ENCODE measurements around the gene CDC45.
"Not testable (repeated sequence)": the region's sequence is repeated elsewhere in the genome, so short reads cannot be mapped to it uniquely, and the experiment has no call there.

Gene CDC45

DNA sequence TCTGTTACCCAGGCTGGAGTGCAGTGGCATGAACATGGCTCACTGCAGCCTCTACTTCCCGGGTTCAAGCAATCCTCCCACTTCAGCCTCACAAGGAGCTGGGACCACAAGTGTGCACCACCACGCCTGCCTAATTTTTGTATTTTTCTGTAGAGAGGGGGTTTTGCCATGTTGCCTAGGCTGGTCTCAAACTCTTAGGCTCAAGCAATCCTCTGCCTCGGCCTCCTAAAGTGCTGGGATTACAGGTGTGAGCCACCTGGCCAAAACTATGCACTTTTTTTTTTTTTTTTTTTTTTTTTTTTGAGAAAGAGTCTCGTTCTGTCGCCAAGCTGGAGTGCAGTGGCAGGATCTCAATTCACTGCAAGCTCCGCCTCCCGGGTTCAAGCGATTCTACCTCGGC is 56.8 kb downstream of the CDC45 start:
- no peak for DNase-seq

DNA sequence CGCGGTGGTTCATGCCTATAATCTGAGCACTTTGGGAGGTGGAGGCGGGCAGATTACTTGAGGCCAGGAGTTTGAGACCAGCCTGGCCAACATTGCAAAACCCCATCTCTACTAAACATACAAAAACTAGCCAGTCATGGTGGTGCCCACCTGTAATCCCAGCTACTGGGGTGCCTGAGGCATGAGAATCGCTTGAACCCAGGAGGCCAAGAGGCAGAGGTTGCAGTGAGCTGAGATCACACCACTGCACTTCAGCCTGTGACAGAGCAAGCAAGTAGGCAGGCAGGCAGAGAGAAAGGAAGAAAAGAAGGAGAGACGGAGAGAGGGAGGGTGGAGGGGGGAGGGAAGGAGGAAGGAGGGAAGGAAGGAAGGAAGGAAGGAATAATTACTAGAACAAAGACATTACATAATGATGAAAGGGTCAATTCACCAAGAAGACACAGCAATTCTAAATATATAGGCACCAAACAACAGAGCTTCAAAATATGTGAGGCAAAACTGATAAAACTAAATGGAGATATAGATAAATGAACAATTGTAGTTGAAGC is 58.3 kb downstream of the CDC45 start:
- DNase-seq = no peak

DNA sequence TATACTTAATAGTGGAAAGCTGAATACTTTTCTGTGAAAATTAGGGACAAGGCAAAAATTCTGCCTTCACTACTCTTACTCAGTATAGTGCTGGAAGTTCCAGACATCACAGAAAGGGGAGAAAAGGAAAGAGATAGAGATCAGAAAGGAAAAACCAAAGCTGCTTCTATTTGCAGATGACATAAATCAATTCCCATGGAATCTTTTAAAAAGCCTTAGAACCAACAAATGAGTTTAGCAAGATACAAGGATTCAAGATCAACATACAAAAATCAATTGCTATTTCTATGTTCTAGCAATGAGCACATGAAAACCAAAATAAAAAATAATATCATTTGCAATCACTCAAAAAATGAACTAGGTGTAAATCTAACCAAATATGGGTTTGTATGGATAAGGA is 60.7 kb downstream of the CDC45 start:
- DNase-seq = no peak

DNA sequence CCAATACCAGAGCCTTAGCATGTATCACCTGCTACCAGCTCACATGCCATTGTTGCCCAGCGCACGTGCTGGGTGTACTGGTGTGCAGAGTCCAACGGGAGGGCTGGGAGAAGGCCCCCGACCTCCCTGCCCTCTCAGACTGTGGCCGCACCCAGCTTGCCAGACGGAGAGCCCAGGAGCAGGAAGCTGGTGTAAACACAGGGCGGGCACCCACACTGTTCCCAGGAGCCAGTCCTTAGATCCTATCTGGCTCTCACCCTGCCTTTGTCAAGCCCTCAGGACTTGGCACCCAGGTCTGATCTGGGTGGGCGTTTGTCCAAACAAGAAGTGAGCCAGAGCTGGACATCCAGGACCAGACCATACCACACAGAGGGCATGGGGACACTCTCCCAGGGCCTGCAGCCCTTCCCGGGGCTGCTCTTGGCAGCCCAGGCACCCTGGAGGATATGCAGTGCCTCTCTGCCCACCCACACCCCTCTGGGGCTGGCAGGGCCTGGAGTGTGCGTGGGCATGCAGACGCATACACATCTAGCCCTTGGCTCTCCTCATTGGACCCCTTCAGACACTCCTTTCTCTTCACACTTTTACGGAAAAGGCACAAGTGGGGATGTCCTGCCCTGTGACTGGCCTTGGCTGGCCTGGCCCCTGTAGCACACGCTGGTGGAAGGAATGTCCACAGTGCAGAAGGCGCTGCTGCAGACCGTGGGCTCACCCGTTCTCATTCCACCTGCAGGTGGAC is 64.4 kb downstream of the CDC45 start:
- no peak for DNase-seq

DNA sequence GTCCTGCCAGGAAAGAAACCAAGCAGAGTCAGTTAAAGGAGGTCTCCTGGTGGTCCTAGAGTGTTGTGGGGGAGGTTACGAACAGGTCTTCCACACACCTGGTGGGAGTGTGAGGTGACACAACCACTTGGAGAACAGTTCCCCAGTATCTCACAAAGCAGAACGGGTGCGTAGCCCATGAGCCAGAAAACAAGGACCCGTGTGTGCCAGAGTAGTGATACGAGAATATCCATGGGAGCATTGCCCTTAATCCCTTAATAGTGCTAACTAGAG is 66.2 kb downstream of the CDC45 start:
- no peak for DNase-seq

DNA sequence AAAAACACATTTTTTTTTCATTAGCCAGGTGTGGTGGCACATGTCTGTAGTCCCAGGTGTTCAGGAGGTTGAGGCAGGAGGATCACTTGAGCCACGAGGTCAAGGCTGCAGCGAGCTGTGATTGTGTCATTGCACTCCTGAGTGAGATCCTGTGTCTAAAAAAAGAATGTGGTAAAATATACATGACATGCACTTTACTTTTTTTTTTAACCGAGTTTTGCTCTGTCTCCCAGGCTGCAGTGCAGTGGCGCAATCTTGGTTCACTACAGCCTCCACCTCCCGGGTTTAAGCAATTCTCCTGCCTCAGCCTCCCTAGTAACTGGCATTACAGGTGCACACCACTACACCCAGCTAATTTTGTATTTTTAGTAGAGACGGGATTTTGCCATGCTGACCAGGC is 67.0 kb downstream of the CDC45 start:
- no peak for DNase-seq

DNA sequence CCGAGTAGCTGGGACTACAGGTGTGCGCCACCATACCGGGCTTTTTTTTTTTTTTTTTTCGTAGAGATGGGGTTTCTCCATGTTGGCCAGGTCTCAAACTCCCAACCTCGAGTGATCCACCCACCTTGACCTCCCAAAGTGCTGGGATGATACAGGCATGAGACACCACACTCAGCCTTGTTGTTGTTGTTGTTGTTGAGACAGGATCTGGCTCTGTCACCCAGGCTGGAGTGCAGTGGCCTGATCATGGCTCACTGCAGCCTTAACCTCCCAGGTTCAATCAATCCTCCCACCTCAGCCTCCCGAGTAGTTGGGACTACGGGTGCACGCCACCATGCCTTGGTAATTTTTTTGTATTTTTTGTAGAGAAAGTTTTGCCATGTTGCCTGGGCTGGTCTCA is 67.9 kb downstream of the CDC45 start:
- no peak for DNase-seq

DNA sequence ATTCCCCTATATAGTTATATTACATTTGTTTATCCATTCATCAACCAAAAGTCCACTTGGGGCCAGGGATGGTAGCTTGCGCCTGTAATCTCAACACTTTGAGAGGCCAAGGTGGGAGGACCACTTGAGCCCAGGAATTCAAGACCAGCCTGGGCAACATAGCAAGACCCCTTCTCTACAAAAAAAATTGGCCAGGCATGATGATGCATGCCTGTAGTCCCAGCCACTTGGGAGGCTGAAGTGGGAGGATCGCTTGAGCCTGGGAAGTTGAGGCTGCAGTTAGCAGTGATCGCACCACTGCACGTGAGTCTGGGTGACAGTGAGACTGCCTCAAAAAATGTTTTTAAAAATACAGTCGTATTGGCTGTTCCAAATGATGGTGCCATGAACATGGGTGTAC is 68.7 kb downstream of the CDC45 start:
- not testable (repeated sequence) for DNase-seq

DNA sequence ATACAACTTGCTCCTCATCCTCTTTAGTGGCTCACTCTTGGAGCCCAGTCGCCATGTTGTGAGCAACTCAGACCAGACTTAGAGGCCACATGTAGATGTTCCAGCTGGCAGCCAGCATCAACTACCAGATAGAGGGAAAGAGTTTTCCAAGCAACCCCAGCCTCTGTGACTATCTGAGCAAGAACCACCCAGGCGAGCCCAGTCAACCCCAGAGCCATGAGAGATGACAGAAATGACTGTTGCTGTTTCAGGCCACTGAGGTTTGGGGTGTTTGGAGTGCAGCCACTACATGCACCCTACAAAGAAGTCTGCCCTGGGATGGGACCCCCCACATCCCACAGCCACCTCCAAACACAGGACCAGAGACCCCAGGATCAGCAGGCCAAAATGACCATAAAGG is 69.2 kb downstream of the CDC45 start:
- no peak for DNase-seq

DNA sequence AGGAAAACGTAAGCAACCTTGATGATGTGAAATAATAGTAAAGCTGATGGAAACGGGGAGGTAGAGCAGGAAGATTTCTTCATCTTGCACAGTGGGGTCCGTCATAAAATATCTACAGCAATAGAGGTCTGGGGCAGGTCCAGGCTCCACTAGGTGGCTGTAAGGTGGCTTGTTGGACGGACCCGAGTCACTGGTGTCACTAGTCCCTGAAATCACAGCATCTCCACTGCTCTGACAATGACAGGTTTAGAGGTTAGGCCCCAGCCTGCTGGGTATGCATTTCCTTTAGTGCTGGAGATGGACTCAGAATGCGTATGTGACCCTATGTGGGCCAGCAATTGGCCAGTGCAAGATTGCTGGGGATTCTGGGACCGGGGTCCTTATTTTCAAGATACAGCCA is 69.7 kb downstream of the CDC45 start:
- DNase-seq = no peak

DNA sequence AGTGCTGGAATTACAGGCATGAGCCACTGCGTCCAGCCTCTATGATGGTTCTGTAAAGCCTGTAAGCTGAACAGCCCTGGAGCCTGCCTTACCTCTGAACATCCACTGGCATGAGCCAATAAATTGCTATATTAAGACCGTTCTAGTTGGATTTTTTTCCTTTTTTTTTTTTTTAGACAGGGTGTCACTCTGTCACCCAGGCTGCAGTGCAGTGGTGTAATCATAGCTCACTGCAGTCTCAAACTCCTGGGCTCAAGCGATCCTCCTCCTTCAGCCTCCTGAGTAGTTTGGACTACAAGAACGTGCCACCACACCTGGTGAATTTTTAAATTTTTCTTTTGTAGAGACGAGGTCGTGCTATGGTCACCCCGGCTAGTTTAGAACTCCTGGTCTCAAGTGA is 70.7 kb downstream of the CDC45 start:
- no peak for DNase-seq

DNA sequence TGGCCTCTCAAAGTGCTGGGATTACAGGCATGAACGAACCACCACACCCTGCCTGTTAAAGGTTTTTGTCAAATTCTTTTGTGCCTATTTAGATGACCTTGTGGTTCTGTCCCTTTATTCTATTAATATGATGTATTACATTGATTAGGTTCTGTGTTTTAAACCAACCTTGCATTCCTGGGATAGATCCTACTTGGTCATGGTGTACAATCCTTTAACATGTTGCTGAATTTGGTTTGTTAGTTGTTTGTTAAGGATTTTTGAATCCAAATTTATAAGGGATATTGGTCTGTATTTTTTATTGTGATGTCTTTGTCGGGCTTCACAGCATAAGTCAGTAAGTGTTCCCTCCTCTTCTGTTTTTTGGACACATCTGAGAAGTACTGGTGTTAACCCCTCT is 73.5 kb downstream of the CDC45 start:
- no peak for DNase-seq

DNA sequence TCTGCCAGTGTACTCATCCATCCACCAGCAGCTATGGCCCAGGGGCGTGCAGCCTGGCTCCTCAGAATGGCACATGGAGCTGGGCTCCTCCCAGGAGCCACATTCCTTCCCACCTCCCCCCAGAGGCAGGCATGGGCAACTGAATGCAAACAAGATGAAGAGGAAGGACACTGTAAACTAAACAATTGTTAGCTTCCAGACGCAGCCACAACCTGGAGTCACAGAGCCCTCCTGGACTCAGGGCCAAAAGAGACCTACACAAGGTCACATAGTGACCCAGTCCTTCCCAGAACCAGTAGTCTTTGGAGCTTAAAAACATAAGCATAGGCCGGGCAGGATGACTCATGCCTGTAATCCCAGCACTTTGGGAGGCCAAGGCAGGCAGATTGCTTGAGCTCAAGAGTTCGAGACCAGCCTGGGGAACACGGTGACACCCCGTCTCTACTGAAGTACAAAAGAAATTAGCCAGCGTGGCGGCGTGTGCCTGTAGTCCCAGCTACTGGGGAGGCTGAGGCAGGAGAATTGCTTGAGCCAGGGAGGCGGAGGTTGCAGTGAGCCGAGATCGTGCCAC is 75.2 kb downstream of the CDC45 start:
- no peak for DNase-seq

DNA sequence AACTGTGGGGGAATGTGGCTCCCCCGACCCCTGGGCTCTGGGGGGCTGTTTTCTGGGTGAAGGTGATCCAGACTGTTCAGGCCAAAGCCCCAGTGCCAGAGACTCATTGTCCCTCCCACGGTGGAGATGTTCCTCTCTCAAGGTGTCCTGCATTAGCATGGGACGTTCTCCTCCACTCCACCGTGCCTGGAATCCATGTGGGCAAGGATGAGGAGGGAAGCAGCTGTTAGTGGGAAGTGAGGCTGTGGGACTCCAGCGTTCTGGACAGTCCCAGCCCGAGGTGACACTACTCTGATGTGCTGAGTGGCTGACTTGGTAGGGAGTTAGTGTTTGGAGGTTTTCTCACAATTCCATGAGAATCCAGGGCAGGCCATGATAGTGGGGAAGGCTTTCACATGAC is 75.9 kb downstream of the CDC45 start:
- no peak for DNase-seq

DNA sequence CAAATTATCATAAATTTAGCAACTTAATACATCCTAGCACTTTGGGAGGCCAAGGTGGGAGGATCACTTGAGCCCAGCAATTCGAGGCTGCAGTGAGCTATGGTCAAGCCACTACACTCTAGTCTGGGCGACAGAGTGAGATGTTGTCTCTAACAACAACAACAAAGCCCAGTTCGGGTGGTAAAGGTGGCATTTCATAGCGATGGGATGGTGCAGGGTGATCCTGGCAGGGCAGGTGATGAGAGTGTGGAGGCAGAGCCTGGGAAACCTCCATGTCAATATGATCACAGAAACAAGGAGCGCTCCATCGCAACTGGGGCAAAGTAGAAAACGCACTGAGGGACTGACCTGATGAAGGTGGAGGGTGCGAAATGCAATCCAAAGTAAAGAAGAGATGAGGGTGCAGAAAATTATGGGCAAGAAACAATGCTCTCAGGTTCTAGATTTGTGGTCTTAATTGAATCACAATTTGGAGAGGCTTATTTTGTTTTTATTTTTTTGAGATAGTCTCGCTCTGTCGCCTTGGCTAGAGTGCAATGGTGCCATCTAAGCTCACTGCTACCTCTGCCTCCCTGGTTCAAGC is 77.3 kb downstream of the CDC45 start:
- DNase-seq = no peak

DNA sequence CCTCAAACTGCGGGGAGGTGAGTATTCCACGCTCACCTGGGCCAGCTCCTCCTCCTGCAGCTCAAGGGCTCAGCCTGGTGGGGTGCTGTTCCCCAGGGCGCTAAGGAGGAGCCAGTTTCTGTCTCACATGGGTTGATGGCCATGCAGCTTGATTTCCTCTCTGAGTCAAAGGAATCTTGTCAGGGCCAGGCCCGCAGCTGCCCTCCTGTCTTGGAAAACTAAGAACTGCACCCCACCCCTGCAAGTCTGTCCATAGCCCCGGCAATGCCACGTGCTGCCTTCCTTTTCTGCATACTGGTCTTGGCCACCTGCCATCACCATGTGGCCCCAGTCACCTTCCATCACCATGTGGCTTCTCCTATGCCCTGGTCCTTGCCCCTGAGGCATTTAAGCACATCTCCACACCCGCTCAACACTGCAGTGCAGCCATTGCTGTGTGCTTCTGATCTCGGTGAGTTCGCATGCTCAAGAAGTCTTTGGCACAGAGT is 79.6 kb downstream of the CDC45 start:
- DNase-seq = no peak

DNA sequence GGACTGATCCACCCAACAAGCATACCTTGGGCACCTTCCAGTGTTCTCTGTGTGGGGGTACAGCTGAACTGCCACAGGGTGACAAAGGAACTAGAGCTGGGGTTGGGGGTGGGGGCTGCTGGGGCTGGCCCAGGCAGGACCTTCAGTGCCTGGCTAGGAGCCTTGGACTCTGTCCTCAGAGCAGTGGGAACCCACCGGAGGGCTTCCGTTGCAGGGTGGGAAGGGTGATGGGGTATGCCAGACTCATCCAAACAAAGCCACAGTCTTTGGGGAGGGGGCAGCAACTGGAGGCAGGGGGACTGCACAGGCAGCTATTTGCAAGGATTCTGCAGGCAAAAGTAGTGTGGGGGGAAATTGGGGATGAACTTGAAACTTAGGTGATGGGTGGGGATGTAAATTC is 80.2 kb downstream of the CDC45 start:
- DNase-seq = no peak

DNA sequence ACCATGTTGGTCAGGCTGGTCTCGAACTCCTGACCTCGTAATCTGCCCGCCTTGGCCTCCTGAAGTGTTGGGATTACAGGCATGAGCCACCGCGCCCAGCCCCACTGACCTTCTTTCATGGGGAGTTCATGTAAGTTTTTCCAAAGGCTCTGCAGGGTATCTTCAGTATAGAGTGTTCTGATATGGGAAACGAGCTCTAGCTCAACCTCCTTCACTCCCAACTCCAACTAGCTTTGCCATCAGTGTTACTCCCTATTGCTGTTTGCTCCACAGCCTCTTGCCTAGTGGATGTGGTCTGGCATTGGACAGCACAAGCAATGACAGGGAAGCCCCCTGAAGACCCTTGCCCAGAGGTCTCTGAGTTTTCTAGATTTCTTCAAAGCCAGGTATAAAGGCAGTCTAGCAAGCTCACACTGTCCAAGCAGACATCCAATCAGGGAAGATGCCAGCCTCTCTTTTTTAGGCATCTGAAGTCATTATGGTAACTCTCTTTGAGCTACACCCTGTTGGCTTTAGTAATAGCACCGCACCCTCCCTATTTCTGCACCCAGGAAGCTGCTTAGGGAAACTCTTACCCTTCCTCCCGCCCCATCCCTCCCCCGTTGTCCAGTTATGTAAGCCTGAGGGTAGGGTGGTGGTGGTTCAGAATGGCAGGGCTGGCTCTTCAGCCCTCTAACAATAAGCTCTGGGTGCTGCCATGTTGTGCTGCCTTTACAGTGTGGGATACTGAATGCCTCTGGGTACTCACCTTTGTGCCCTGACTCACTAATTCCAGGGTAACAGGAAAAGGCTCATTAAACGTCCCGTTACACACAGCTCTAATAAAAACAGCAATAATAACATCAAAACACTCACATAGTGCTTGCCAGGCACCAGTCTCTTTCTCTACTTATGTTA is 85.9 kb downstream of the CDC45 start:
- no peak for DNase-seq

DNA sequence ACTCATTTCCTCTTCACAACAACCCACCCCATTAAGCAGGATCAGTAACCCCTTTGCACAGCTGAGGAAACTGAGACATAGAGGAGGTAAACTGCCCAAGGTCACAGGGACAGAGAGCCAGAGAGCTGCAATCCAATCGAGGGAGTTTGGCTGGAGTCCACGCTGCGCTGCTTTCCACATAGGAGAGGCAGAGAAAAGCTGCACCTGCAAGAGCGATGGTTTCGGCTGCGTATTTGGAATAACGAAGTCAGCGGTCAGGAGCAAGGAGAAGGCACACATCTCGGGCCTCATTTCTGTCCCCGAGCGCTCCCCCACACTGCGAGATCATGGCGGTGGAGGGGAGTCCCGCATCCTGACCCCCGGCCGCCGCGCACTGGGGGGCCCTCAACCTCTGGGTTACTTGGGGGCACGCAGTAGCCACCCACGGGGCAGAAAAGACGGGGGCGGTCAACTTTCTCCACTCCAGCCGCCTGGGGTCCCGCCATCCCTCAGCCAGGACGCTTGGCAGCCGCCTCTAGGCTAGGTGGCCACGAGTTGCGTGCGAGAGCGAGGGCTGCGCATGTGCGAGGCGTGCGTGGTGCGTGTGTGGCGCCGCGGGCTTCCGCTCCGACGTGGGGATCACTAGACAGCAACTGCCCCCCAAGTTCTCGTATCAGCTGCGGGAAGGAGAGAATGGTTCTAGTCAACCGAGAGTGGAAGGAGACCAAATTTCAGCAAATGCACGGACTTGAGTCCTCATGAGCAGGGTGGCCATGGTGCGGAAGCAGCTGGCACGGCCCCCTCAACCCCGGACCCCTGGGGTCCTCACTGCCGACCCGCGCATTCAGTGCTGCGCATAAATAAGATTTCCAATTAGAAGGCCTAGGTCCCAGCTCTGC is 86.8 kb downstream of the CDC45 start:
- no peak for DNase-seq

DNA sequence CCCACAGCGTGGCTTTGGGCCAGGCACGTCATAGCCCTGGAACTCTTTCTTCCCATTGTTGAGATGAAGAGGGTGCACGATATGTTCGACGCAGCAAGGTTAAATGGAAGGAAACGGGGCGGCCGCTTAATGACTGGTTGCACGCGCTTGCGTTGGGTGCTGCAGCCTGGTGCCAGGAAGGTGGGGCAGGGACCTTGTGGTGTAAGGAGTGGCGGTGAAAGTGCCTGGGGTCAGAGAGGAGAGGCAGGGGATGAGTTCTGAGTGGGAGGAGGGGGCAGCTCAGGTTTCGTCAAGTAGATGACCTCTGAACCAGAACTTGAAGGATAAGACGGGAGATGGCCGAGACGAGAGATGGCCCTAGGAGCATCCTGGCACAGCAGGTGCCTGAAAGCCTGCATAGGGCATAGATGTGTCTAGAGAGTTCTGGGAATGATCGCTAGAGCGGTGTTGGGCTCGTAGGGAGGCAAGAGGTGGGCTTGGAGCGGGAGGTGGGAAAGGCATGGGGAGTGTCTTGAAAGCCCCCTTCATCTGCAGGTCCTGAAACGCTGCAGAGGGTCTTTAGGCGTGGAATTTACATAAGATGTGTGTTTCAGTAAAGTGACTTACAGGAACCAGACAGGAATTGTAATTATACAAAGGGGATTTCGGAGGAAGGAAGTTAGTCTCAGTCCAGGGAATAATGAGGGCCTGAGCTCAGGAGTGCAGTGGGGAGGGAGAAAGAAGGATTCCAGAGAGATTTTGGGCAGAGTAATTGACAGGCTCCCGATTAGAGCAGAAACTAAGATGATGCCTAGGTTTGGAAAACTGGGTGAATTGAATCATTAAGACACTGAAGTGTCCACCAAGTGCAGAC is 87.7 kb downstream of the CDC45 start:
- DNase-seq = no peak

Data from DMS79 treated with DMSO at 0.1 percent for 48 hours (cell line).